CD4-positive, alpha-beta memory T cell (primary cell): ENCODE measurements around the gene IMPG2. TPM values are rescaled to one million over a fixed set of nuclear protein-coding genes. Genes with fewer than 3 reads are reported as not detected.

Experiments
- polyA plus RNA-seq, 2 donors: library from polyadenylated mRNA; unstranded; fragments of 300-500 nt; fragmentation: Illumina TruSeq; gene quantifications; one replicate each; pipeline ENCODE4 v1.2.3, GENCODE V29; 2021
- total RNA-seq, 2 experiments: library from RNA; stranded (reverse); gene quantifications; one replicate each; pipeline ENCODE4 v1.2.3, GENCODE V29; 2021

Gene IMPG2
- total and polyA plus RNA-seq, 4 experiments from 2014 or later: 0.02 to 0.81 (median 0.72) TPM; not detected in 1

Other genes with a start within 250 kb of the IMPG2 start
- 10 to 100 TPM; 69.7 to 69.8 TPM for gene SENP7, start 192.6 kb upstream of the IMPG2 start, total RNA-seq
- 10 to 100 TPM in 1 of 2 donors, 1 to 10 TPM in 1; 9.7 to 11.8 TPM for gene SENP7, start 192.6 kb upstream of the IMPG2 start, polyA plus RNA-seq
- 10 to 100 TPM; 23.3 to 24.8 TPM for gene TRMT10C, start 241.3 kb upstream of the IMPG2 start, total RNA-seq
- gene TRMT10C, start 241.3 kb upstream of the IMPG2 start, polyA plus RNA-seq: 10 to 100 TPM; 35.5 to 47.8 TPM